HepG2 (cell line): ENCODE results near the gene SAPCD2. TPM values are rescaled to one million over a fixed set of nuclear protein-coding genes. Genes with fewer than 3 reads are reported as not detected.

Experiments used
- ARNTL ChIP-seq: sonication (generic); formaldehyde crosslinking; IDR thresholded peaks from 2 replicates; pipeline ENCODE4 v1.4.0; 2020; ENCODE audit warnings: mild to moderate bottlenecking, missing genetic modification reagents
- ASH2L ChIP-seq: fragments of 300-600, 200-600 bp; sonication (generic); IDR thresholded peaks from 2 replicates; pipeline ENCODE4 v1.7.0; 2017; ENCODE audit warnings: low read depth, mild to moderate bottlenecking, moderate library complexity, mixed read lengths, low read length; ENCODE audit not compliant: insufficient read length
- CBX1 ChIP-seq: IDR thresholded peaks from one replicate; pipeline ENCODE4 v1.6.1; 2016; ENCODE audit warnings: antibody characterized with exemption, low read depth
- EEA1 ChIP-seq: sonication (generic); formaldehyde crosslinking; IDR thresholded peaks from 2 replicates; pipeline ENCODE4 v1.5.1; 2020; ENCODE audit warnings: mild to moderate bottlenecking, missing genetic modification reagents, borderline replicate concordance
- GZF1 ChIP-seq: sonication (generic); formaldehyde crosslinking; IDR thresholded peaks from 2 replicates; pipeline ENCODE4 v1.5.1; 2020; ENCODE audit warnings: mild to moderate bottlenecking, missing genetic modification reagents
- HNRNPK ChIP-seq: fragments of 200-400 bp; formaldehyde crosslinking; IDR thresholded peaks from 2 replicates; pipeline ENCODE4 v1.6.1; 2018; ENCODE audit warnings: low read length, low read depth, moderate library complexity, mild to moderate bottlenecking; ENCODE audit not compliant: poor library complexity, severe bottlenecking
- JARID2 ChIP-seq: sonication (generic); formaldehyde crosslinking; IDR thresholded peaks from 2 replicates; pipeline ENCODE4 v1.8.1; 2023; ENCODE audit warnings: missing genetic modification reagents, inconsistent platforms; ENCODE audit not compliant: insufficient replicate concordance
- KDM3A ChIP-seq: IDR thresholded peaks from 2 replicates; pipeline ENCODE4 v1.6.1; 2018; ENCODE audit warnings: low read depth, missing compliant biosample characterization
- MIER2 ChIP-seq: IDR thresholded peaks from 2 replicates; pipeline ENCODE4 v1.6.1; 2016; ENCODE audit warnings: missing biosample characterization, missing genetic modification reagents
- MTA1 ChIP-seq: sonication (generic); formaldehyde crosslinking; IDR thresholded peaks from 2 replicates; pipeline ENCODE4 v1.4.0; 2020; ENCODE audit warnings: missing genetic modification reagents, mild to moderate bottlenecking, borderline replicate concordance
- PCBP1 ChIP-seq: fragments of 200-400 bp; formaldehyde crosslinking; IDR thresholded peaks from 2 replicates; pipeline ENCODE4 v1.6.1; 2017; ENCODE audit warnings: mild to moderate bottlenecking, low read depth, low read length, borderline replicate concordance
- PHF8 ChIP-seq: sonication (generic); formaldehyde crosslinking; IDR thresholded peaks from 2 replicates; pipeline ENCODE4 v1.5.0; 2020; ENCODE audit warnings: missing genetic modification reagents
- RXRA ChIP-seq: sonication (generic); formaldehyde crosslinking; IDR thresholded peaks from 2 replicates; pipeline ENCODE4 v1.5.1; 2020; ENCODE audit warnings: missing genetic modification reagents
- RXRB ChIP-seq: IDR thresholded peaks from 2 replicates; pipeline ENCODE4 v1.6.1; 2016; ENCODE audit warnings: borderline replicate concordance, missing genetic modification reagents, missing compliant biosample characterization
- SAP130 ChIP-seq: IDR thresholded peaks from 2 replicates; pipeline ENCODE4 v1.6.1; 2016; ENCODE audit warnings: low read depth
- SMYD3 ChIP-seq: sonication (generic); formaldehyde crosslinking; IDR thresholded peaks from 2 replicates; pipeline ENCODE4 v1.8.1; 2023; ENCODE audit warnings: mild to moderate bottlenecking, missing genetic modification reagents
- TEF ChIP-seq: sonication (generic); formaldehyde crosslinking; IDR thresholded peaks from 2 replicates; pipeline ENCODE4 v1.5.0; 2020; ENCODE audit warnings: missing genetic modification reagents
- TFE3 ChIP-seq: IDR thresholded peaks from 2 replicates; pipeline ENCODE4 v1.6.1; 2016
- ZBTB10 ChIP-seq: sonication (generic); formaldehyde crosslinking; IDR thresholded peaks from 2 replicates; pipeline ENCODE4 v1.4.0; 2020; ENCODE audit warnings: missing genetic modification reagents, borderline replicate concordance
- ZBTB42 ChIP-seq: sonication (generic); formaldehyde crosslinking; IDR thresholded peaks from 2 replicates; pipeline ENCODE4 v1.5.0; 2020; ENCODE audit warnings: mild to moderate bottlenecking, missing genetic modification reagents
- ZNF207 ChIP-seq: fragments of 450-650 bp; IDR thresholded peaks from 2 replicates; pipeline ENCODE4 v1.6.1; 2016; ENCODE audit warnings: antibody characterized with exemption, borderline replicate concordance
- ZNF34 ChIP-seq: sonication (generic); formaldehyde crosslinking; IDR thresholded peaks from 2 replicates; pipeline ENCODE4 v1.4.0; 2020; ENCODE audit warnings: mild to moderate bottlenecking, missing genetic modification reagents, borderline replicate concordance
- ZNF652 ChIP-seq: IDR thresholded peaks from 2 replicates; pipeline ENCODE4 v1.6.1; 2016; ENCODE audit warnings: low read depth, borderline replicate concordance
- ZNF780A ChIP-seq: sonication (generic); formaldehyde crosslinking; IDR thresholded peaks from 2 replicates; pipeline ENCODE4 v1.8.0; 2022; ENCODE audit warnings: mild to moderate bottlenecking, missing genetic modification reagents, moderate library complexity
- polyA plus RNA-seq, 8 experiments: library from polyadenylated mRNA; depleted of rRNA in 3 of 8; stranded (reverse) in 7 of 8; unstranded in 1 of 8; fragments of >200 nt; fragmentation: Illumina TruSeq in 4 of 8; extraction: Trizol in 4 of 8; gene quantifications; 2 replicates each; pipeline versions ENCODE4 v1.2.1 to v1.2.3, GENCODE V29; 2011 to 2016; ENCODE audit warnings: low read depth in 4 of 8, missing spikeins in 1 of 8, mixed read lengths in 1 of 8; ENCODE audit not compliant: insufficient read depth in 1 of 8
- total RNA-seq, 5 experiments: library from RNA; depleted of rRNA; stranded (reverse); fragments of >200 nt; fragmentation: Illumina TruSeq; extraction: Trizol; gene quantifications; 2 replicates each; pipeline ENCODE4 v1.2.3, GENCODE V29; 2016; ENCODE audit warnings: low read depth in 1 of 5

The SAPCD2 gene
- total and polyA plus RNA-seq, 2 of the 13 experiments (the other 11 are each of a cell fraction or from before 2014, with no cell fraction given) = 21.9 to 42.8 TPM

GRCh38 chr9:137034709-137035506 is 35.4 kb downstream of the SAPCD2 start (continued):
- no peak for TF ChIP-seq ZBTB10
- no peak for TF ChIP-seq MIER2
- TF ChIP-seq ASH2L = no peak
- no peak for TF ChIP-seq TEF (CRISPR knock-in tag)
- no peak for TF ChIP-seq RXRB
- no peak for TF ChIP-seq ZNF207
- no peak for TF ChIP-seq GZF1 (CRISPR knock-in tag)
- no peak for TF ChIP-seq RXRA (CRISPR knock-in tag)
- TF ChIP-seq JARID2 (CRISPR knock-in tag) = no peak
- no peak for TF ChIP-seq ZNF780A (CRISPR knock-in tag)
- no peak for TF ChIP-seq ZNF652 (CRISPR knock-in tag)
- no peak for TF ChIP-seq ARNTL (CRISPR knock-in tag)
- no peak for TF ChIP-seq PHF8 (CRISPR knock-in tag)
- TF ChIP-seq ZNF34 (CRISPR knock-in tag) = no peak
- no peak for TF ChIP-seq MTA1
- no peak for TF ChIP-seq CBX1
- no peak for TF ChIP-seq ZBTB42 (CRISPR knock-in tag)
- TF ChIP-seq TFE3 = no peak
- peak; percentile 36 for TF ChIP-seq SAP130
- TF ChIP-seq EEA1 = no peak
- no peak for TF ChIP-seq PCBP1
- 0 out of 2 replicates have a peak, but pooled peaks have one; percentile 45 for TF ChIP-seq KDM3A (CRISPR knock-in tag)
- TF ChIP-seq SMYD3 (CRISPR knock-in tag) = no peak
- TF ChIP-seq HNRNPK = no peak
